ENCODE measurements around the gene ITGB2. TPM values are rescaled to one million over a fixed set of nuclear protein-coding genes. Genes with fewer than 3 reads are reported as not detected.
A peak's percentile ranks its signal among the peaks of the same experiment; 100 is the strongest.

The ITGB2 gene
- total RNA-seq, 1 donor from 2014 or later = 6.9 TPM

DNA sequence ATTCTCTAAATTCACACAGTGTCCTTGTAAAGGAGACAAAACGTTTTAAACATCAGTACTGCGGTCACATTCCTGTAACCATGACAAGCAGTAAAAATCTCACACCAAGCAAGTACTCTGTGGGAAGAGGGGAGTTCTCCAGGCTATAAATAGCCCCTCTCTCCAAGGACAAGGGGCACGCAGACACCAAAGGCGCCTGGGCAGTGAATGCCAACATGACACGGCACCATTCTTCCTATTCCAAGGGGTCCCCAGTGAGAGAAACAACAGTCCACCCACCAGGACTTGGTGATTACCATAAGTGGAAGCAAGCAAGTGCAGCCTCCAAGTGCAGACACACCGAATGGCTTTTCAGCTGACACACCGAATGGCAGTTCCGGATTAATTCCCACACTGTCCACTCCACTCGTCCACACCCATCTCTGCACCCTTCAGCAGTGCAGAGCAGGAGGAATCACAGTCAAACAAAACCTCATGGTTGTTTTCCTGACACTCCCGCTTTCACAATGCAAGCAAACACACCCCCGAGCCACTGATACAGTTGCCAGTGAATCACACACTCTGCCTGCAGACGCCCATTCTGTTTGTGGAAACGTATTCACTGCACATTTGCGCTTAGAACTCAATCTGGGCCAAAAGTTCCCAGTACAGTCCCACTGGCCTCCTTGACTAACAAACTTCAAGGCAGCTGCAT lies 49.0 kb downstream of the ITGB2 start:
- DNase-seq (ENCODE audit: low read depth) = no peak
- H3K36me3 ChIP-seq (ENCODE audit: control insufficient read depth, insufficient read depth, low read length) = no peaks in the 10 kb centered on the region
- peak overlapping the region; percentile 80 for H3K4me3 ChIP-seq (ENCODE audit: low read depth, low read length)
- TF ChIP-seq, protein P1, sequence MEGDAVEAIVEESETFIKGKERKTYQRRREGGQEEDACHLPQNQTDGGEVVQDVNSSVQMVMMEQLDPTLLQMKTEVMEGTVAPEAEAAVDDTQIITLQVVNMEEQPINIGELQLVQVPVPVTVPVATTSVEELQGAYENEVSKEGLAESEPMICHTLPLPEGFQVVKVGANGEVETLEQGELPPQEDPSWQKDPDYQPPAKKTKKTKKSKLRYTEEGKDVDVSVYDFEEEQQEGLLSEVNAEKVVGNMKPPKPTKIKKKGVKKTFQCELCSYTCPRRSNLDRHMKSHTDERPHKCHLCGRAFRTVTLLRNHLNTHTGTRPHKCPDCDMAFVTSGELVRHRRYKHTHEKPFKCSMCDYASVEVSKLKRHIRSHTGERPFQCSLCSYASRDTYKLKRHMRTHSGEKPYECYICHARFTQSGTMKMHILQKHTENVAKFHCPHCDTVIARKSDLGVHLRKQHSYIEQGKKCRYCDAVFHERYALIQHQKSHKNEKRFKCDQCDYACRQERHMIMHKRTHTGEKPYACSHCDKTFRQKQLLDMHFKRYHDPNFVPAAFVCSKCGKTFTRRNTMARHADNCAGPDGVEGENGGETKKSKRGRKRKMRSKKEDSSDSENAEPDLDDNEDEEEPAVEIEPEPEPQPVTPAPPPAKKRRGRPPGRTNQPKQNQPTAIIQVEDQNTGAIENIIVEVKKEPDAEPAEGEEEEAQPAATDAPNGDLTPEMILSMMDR (IDR thresholded peaks at IDR 0.05; ENCODE audit: insufficient read depth, low read length, poor library complexity, severe bottlenecking) = no peak
- H3K27me3 ChIP-seq (ENCODE audit: control insufficient read depth, insufficient read depth, low read length) = no peaks in the 10 kb centered on the region

DNA sequence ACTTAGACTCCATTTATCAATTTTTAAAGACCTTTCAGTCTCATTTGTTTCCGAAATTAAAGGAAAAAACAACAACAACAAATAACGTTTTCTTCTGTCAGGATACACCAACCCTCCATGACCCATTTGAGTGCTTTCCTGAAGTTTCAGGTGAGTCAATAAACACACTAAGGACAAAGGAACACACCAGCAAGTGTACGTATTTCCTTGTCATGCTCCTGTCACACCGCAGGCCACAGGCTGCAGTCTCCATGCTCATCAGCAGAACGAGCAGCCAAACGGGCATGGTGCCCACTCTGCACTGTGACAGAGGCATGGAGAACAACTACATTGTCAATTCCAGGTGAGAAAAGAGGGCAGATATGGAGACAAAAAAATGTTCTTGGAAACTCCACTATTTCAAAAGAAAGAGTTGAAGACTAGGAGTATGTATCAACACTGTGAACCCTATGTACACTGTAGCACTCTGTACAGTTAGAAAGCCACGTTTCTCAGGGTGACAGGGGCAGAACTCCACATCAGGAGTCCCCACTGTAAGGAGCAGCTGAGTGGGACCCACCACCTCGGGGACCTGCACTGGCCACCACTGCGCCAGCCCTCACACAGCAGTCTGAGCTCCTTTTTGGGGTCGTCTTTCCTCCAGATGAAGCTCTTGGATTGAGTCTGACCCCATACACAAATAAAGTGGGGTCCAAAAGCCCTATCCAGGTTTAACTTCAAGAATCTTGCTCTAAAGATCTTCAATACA lies 49.8 kb downstream of the ITGB2 start:
- DNase-seq (ENCODE audit: low read depth) = no peak
- H3K36me3 ChIP-seq (ENCODE audit: control insufficient read depth, insufficient read depth, low read length) = no peaks in the 10 kb centered on the region
- TF ChIP-seq, protein P1 (IDR thresholded peaks at IDR 0.05; ENCODE audit: insufficient read depth, low read length, poor library complexity, severe bottlenecking) = no peak
- no peak overlapping the region for H3K4me3 ChIP-seq (ENCODE audit: low read depth, low read length)
- no peaks in the 10 kb centered on the region for H3K27me3 ChIP-seq (ENCODE audit: control insufficient read depth, insufficient read depth, low read length)

DNA sequence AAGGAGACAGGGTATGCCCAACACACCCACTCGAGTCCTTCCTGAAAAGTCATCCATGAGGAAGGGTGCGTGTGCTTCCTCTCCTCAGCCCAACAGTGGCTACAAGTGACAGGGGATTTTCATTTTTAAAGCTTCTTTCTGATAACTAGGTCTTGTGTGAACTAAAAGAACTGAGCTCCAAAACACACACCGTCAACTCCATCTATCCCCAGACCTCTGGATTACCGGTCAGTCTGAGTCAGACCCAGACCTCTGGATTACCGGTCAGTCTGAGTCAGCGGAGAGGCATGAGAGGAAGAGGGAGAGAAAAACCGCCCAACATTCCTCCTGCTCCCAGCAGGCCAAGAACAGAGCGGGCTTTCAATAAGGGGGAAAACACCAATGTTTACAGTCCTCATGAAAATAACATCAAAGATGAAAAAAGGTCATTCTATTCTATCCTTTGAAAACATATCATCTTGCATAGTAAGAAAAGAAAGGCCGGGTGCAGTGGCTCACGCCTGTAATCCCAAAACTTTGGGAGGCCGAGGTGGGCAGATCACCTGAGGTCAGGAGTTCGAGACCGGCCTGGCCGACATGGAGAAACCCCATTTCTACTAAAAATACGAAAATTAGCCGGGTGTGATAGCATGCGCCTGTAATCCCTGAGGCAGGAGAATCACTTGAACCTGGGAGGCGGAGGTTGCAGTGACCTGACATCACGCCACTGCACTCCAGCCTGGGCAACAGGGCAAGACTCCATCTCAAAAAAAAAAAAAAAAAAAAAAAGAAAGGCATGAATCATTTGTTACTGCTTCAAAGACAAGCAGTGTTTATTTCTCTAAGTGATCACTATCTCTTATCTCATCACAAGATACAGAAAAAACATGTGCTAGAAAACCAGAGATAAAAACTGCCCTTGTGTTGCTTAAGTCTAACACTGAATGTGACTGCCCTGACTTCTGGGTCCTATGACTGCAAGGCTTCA lies 50.6 kb downstream of the ITGB2 start:
- TF ChIP-seq, protein P1 (IDR thresholded peaks at IDR 0.05; ENCODE audit: insufficient read depth, low read length, poor library complexity, severe bottlenecking) = no peak
- no peak overlapping the region for H3K4me3 ChIP-seq (ENCODE audit: low read depth, low read length)
- peak; percentile 86 for DNase-seq (ENCODE audit: low read depth)
- H3K27me3 ChIP-seq (ENCODE audit: control insufficient read depth, insufficient read depth, low read length) = no peaks in the 10 kb centered on the region
- no peaks in the 10 kb centered on the region for H3K36me3 ChIP-seq (ENCODE audit: control insufficient read depth, insufficient read depth, low read length)

DNA sequence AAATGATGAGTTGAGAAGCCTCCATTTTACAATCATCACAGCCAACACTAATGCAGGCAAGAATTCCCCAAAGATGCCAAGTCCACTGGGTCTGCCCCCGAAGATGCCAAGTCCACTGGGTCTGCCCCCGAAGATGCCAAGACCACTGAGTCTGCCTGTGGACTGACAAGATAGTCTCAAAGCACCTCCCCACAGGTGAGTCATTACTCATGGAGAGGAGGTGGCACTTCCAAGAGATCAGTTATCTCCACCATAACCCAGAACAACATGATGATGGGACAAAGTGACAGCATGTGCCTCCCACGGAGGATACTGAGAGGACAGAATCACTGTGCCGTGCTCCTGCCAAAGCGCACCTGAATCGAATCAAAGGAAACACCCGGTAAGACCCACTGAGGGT lies 52.0 kb downstream of the ITGB2 start:
- DNase-seq (ENCODE audit: low read depth) = no peak
- TF ChIP-seq, protein P1 (IDR thresholded peaks at IDR 0.05; ENCODE audit: insufficient read depth, low read length, poor library complexity, severe bottlenecking) = no peak
- Histone ChIP-seq H3K27me3 (ENCODE audit: control insufficient read depth, insufficient read depth, low read length) (no peaks in the 10 kb centered on the region), H3K36me3 (ENCODE audit: control insufficient read depth, insufficient read depth, low read length) (no peaks in the 10 kb centered on the region), H3K4me3 (ENCODE audit: low read depth, low read length) (no peak overlapping the region)

DNA sequence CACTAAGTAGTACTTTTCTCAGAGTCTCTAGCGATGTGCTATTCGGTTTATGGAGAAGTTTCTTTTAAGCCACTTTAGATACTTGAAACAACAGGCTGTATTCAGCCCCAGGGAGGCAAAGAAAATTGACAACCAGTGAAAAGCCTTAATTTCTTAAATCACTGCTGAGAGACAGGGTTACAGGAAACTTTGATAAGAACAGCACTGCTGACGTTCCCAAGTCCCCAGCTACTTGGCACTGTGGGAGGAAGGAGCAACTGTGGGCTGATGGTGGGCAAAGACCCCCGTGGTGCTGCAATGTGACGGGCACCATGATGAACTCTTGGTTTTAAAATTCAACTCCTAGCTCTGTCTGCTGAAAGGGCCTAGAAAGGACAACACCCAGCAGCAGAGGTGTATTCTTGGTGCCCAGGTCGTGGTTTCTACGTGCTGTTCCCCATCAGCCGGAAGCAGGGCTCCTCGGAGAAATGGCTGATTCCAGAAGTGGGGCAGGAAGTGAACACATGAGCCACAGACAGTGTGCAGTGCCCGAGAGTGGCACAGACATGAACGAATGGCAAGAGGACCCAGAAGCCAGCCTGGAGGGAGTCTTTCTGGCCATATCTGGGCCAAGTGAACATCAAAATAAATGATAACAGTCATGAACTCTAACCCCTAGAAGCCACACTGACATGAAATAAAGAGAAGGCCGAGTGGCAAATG lies 52.5 kb downstream of the ITGB2 start:
- TF ChIP-seq, protein P1 (IDR thresholded peaks at IDR 0.05; ENCODE audit: insufficient read depth, low read length, poor library complexity, severe bottlenecking) = no peak
- no peaks in the 10 kb centered on the region for H3K27me3 ChIP-seq (ENCODE audit: control insufficient read depth, insufficient read depth, low read length)
- no peak for DNase-seq (ENCODE audit: low read depth)

More for the DNA sequence above, 52.5 kb downstream of the ITGB2 start:
- H3K36me3 ChIP-seq (ENCODE audit: control insufficient read depth, insufficient read depth, low read length) = no peaks in the 10 kb centered on the region
- H3K4me3 ChIP-seq (ENCODE audit: low read depth, low read length) = no peak overlapping the region

Data from kidney epithelial cell (primary cell).